ENCODE data around the gene TIE1.

Gene TIE1

GRCh38 chr1:43349594-43350306, 49.0 kb downstream of the TIE1 start:
- peak overlapping the region; percentile 47 for H3K4me3 ChIP-seq (ENCODE audit: low read depth, low read length)
- TF ChIP-seq, protein P1, sequence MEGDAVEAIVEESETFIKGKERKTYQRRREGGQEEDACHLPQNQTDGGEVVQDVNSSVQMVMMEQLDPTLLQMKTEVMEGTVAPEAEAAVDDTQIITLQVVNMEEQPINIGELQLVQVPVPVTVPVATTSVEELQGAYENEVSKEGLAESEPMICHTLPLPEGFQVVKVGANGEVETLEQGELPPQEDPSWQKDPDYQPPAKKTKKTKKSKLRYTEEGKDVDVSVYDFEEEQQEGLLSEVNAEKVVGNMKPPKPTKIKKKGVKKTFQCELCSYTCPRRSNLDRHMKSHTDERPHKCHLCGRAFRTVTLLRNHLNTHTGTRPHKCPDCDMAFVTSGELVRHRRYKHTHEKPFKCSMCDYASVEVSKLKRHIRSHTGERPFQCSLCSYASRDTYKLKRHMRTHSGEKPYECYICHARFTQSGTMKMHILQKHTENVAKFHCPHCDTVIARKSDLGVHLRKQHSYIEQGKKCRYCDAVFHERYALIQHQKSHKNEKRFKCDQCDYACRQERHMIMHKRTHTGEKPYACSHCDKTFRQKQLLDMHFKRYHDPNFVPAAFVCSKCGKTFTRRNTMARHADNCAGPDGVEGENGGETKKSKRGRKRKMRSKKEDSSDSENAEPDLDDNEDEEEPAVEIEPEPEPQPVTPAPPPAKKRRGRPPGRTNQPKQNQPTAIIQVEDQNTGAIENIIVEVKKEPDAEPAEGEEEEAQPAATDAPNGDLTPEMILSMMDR (IDR thresholded peaks at IDR 0.05; ENCODE audit: low read depth, low read length), result no peak
- peak; percentile 85 for DNase-seq (ENCODE audit: low read depth, low spot score)
- in situ Hi-C loops (cut with HindIII; ENCODE audit: low sequenced_read_pairs), result no loop called here

DNA sequence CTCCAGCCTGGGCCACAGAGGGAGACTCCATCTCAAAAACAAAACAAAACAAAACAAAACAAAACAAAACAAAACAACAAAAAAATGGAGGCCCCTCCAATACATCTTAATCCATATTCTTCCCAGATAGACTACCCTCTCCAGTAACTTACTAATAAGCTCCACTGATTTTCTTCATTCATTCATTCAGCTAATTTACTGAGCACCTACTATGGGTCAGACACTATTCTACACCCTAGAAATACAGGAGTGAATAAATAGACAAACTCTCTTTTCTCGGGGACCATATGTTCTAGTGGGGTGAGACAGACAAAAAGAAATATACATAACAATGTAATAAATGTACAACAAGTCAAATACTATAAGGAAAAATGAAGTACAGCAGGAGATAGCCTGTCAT, 50.2 kb downstream of the TIE1 start:
- TF ChIP-seq, protein P1 (IDR thresholded peaks at IDR 0.05; ENCODE audit: low read depth, low read length), result no peak
- H3K4me3 ChIP-seq (ENCODE audit: low read depth, low read length), result no peak overlapping the region
- in situ Hi-C loops (cut with HindIII; ENCODE audit: low sequenced_read_pairs), result no loop called here
- DNase-seq (ENCODE audit: low read depth, low spot score), result no peak

- DNase-seq (ENCODE audit: low read depth, low spot score), result no peak
- H3K4me3 ChIP-seq (ENCODE audit: low read depth, low read length), result no peak overlapping the region
- TF ChIP-seq, protein P1 (IDR thresholded peaks at IDR 0.05; ENCODE audit: low read depth, low read length), result no peak
- in situ Hi-C loops (cut with HindIII; ENCODE audit: low sequenced_read_pairs), result no loop called here
Measured at GRCh38 chr1:43351421-43352350, 50.9 kb downstream of the TIE1 start.

DNA sequence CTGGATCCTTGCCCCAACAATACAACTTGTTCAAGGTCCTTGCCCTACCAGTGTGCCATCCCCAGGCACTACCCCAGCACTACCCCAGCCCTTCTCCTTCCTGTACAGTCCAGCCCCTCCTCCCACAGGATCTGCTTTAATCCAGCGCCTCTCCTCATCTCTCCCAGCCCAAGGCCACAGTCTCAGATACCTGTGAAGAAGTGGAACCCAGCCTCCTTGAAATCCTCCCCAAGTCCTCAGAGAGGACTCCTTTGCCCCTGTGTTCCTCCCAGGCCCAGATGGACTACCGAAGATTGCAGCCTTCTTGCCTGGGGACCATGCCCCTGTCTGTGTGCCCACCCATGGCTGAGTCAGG, 51.5 kb downstream of the TIE1 start:
- DNase-seq (ENCODE audit: low read depth, low spot score), result no peak
- in situ Hi-C loops (cut with HindIII; ENCODE audit: low sequenced_read_pairs), result no loop called here
- no peak overlapping the region for H3K4me3 ChIP-seq (ENCODE audit: low read depth, low read length)
- TF ChIP-seq, protein P1 (IDR thresholded peaks at IDR 0.05; ENCODE audit: low read depth, low read length), result no peak

- DNase-seq (ENCODE audit: low read depth, low spot score), result no peak
- in situ Hi-C loops (cut with HindIII; ENCODE audit: low sequenced_read_pairs), result no loop called here
Measured at GRCh38 chr1:43352881-43353280, 52.1 kb downstream of the TIE1 start.

GRCh38 chr1:43354471-43354870, 53.7 kb downstream of the TIE1 start:
- no peak for DNase-seq (ENCODE audit: low read depth, low spot score)
- in situ Hi-C loops (cut with HindIII; ENCODE audit: low sequenced_read_pairs), result no loop called here
- TF ChIP-seq, protein P1 (IDR thresholded peaks at IDR 0.05; ENCODE audit: low read depth, low read length), result no peak
- no peak overlapping the region for H3K4me3 ChIP-seq (ENCODE audit: low read depth, low read length)

More at GRCh38 chr1:43352881-43353280, 52.1 kb downstream of the TIE1 start:
- TF ChIP-seq, protein P1 (IDR thresholded peaks at IDR 0.05; ENCODE audit: low read depth, low read length), result no peak
- no peak overlapping the region for H3K4me3 ChIP-seq (ENCODE audit: low read depth, low read length)

All from astrocyte of the spinal cord (primary cell).